ENCODE measurements around the gene CRB3. TPM values are rescaled to one million over a fixed set of nuclear protein-coding genes. Genes with fewer than 3 reads are reported as not detected.
"Not testable (repeated sequence)": the region's sequence is repeated elsewhere in the genome, so short reads cannot be mapped to it uniquely, and the experiment has no call there.

The CRB3 gene
- total RNA-seq, 2 experiments from 2014 or later = 7.9 to 9.4 TPM

DNA sequence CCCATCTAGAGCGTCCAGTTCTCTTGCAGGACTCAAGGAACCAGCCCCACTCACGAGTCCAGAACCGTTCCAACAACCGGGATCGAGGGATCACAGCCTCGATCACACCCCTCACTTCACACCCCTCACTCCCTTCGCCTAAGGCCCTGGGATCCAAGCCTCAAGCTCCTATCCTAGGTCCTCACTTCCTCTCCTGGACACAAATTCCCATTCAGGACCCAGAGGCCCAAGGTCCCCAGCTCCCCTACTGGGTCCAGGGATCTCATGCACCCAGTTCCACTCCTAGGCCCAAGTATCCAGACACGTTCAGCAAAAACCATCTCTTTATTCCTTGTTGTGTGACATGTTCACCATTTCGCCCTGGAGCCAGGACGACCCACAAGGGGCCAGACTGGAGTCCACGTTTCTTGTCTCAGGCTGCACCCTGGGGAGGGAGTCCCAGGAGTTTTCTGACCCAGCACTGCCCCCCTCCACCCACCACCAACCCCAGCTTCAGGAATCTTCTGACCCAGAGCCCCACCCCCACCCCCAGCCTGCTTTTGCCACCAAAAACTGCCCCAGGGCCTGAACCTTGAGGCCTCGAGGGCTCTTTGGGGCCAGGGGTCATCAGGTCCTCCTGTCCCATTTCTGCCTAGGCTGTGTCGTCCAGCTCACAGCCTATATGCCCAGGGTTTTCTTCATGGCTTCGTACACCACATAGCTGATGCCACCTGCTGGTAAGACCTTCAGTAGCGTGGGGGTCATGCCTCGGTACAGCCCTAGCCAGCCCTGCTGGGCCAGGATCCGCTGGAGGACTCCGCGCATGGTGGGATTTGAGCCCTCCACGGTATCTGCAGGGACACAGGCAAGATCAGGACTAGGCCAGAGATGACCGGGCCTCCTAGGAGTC, 38.1 kb upstream of the CRB3 start:
- no peak for ATAC-seq (ENCODE audit: poor library complexity)
- Histone ChIP-seq H3K9me3 (ENCODE audit: control insufficient read depth in 1 of 2, insufficient read depth in 1 of 2, low read length in 2 of 2) (peaks cover 0 to 6% of the 10 kb centered on the region in 2 experiments), H3K27ac (ENCODE audit: low read depth in 1 of 2, low read length in 2 of 2) (peak overlapping the region; percentile 75 to 87), H3K4me1 (ENCODE audit: insufficient read depth, low read length) (peaks cover 48% of the 10 kb centered on the region), H3K27me3 (ENCODE audit: control insufficient read depth in 1 of 2, insufficient read depth in 2 of 2, low read length in 2 of 2) (no peaks in the 10 kb centered on the region), H3K36me3 (ENCODE audit: insufficient read depth, low read length) (peaks cover 15% of the 10 kb centered on the region), H3K4me3 (ENCODE audit: low read length) (peak overlapping the region; percentile 46)
- ChIA-PET CTCF (no interaction called here), POLR2A (interaction anchor here (1.4 to 3.6 kb wide), 9 partner anchors 28 to 644 kb away, joined by 3 to 53 read pairs (median 10); partner anchors contain the start of genes ALKBH7, CLPP, DENND1C and GTF2F1)
- TF ChIP-seq, protein P1, sequence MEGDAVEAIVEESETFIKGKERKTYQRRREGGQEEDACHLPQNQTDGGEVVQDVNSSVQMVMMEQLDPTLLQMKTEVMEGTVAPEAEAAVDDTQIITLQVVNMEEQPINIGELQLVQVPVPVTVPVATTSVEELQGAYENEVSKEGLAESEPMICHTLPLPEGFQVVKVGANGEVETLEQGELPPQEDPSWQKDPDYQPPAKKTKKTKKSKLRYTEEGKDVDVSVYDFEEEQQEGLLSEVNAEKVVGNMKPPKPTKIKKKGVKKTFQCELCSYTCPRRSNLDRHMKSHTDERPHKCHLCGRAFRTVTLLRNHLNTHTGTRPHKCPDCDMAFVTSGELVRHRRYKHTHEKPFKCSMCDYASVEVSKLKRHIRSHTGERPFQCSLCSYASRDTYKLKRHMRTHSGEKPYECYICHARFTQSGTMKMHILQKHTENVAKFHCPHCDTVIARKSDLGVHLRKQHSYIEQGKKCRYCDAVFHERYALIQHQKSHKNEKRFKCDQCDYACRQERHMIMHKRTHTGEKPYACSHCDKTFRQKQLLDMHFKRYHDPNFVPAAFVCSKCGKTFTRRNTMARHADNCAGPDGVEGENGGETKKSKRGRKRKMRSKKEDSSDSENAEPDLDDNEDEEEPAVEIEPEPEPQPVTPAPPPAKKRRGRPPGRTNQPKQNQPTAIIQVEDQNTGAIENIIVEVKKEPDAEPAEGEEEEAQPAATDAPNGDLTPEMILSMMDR (IDR thresholded peaks at IDR 0.05) = no peak
- Mint-ChIP-seq H3K4me1 (ENCODE audit: low read depth) (peaks cover 37% of the 10 kb centered on the region), H3K27me3 (no peaks in the 10 kb centered on the region), H3K9me3 (no peaks in the 10 kb centered on the region), H3K27ac (peak overlapping the region; percentile 81), H3K36me3 (ENCODE audit: low read depth) (peaks cover 25% of the 10 kb centered on the region), H3K4me3 (peak overlapping the region; percentile 90)
- DNase-seq = peak in 3 of 14 experiments; percentile 10 to 56 (median 28)
- intact Hi-C loops (cut with DNase I, micrococcal nuclease) = loop anchor here (1.0 to 2.0 kb wide), 4 partner anchors 33 to 54 kb away; partner anchors contain the start of genes ALKBH7 (in 2 of the 2) and GTF2F1 (in 1 of the 2)

DNA sequence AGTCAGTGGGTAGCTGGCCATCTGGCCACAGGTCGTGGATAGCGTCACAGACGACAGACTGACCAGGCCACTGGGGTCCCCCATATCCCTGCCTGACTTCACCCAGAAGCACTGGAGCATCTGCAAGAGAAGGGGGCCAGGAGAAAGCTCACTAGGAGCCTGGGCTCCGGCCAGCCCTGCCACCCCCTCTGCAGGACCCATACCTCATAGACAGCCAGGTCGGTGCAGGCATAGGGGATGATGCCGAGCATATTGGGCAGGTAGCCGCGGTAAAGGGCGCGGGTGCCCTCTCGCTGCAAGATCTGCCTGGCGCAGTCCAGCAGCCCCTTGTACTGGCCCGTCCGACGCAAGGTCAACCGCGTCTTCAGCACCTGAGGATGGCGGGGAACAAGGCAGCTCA, 36.9 kb upstream of the CRB3 start:
- CTCF ChIA-PET = no interaction called here
- ATAC-seq (ENCODE audit: poor library complexity) = no peak
- POLR2A ChIA-PET = interaction anchor here (3.3 kb wide), 1 partner anchor 66 kb away, joined by 53 read pairs; the partner anchor contains the start of gene CLPP

DNA sequence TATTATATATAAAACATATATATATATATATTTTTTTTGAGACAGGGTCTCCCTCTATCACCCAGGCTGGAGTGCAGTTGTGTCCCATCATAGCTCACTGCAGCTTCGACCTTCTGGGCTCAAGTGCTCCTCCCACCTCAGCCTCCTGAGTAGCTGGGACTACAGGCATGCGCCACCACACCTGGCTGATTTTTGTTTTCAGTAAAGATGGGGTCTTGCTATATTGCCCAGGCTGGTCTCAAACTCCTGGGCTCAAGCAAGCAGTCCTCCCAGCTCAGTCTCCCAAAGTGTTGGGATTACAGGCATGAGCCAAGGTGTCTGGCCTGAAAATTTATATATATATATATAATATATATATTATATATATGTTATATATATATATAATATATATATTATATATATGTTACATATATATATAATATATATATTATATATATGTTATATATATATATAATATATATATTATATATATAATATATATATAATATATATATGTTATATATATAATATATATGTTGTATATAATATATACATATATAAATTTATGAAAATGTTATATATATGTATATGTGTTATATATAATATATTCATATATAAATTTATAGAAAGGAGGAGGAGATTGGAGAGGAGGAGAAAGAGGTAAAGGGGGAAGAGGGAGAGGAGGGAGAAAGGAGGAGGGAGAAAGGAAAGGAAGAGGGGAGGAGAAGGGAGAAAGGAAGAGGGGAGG, 35.2 kb upstream of the CRB3 start:
- DNase-seq; H3K4me3 ChIP-seq (ENCODE audit: low read length); H3K27me3 Mint-ChIP-seq; CTCF ChIA-PET; intact Hi-C loops (cut with DNase I, micrococcal nuclease); H3K27me3 ChIP-seq (ENCODE audit: control insufficient read depth in 1 of 2, insufficient read depth in 2 of 2, low read length in 2 of 2); H3K27ac ChIP-seq (ENCODE audit: low read depth in 1 of 2, low read length in 2 of 2); H3K36me3 ChIP-seq (ENCODE audit: insufficient read depth, low read length); H3K9me3 ChIP-seq (ENCODE audit: control insufficient read depth in 1 of 2, insufficient read depth in 1 of 2, low read length in 2 of 2); H3K9me3 Mint-ChIP-seq; ATAC-seq (ENCODE audit: poor library complexity); H3K27ac Mint-ChIP-seq; H3K36me3 Mint-ChIP-seq (ENCODE audit: low read depth); H3K4me3 Mint-ChIP-seq: not testable (repeated sequence)
- H3K4me1 ChIP-seq (ENCODE audit: insufficient read depth, low read length) = peaks cover 22% of the 10 kb centered on the region
- H3K4me1 Mint-ChIP-seq (ENCODE audit: low read depth) = peaks cover 19% of the 10 kb centered on the region
- POLR2A ChIA-PET = interaction anchor here (1.0 kb wide), 1 partner anchor 68 kb away, joined by 4 read pairs; the partner anchor contains the start of gene CLPP

More for the DNA sequence above, 36.9 kb upstream of the CRB3 start:
- Mint-ChIP-seq H3K27ac (no peak overlapping the region), H3K4me3 (no peak overlapping the region), H3K36me3 (ENCODE audit: low read depth) (peaks cover 14% of the 10 kb centered on the region), H3K27me3 (no peaks in the 10 kb centered on the region), H3K9me3 (no peaks in the 10 kb centered on the region), H3K4me1 (ENCODE audit: low read depth) (peaks cover 36% of the 10 kb centered on the region)
- intact Hi-C loops (cut with DNase I, micrococcal nuclease) = no loop called here
- Histone ChIP-seq H3K4me1 (ENCODE audit: insufficient read depth, low read length) (peaks cover 39% of the 10 kb centered on the region), H3K27ac (ENCODE audit: low read depth in 1 of 2, low read length in 2 of 2) (no peak overlapping the region), H3K36me3 (ENCODE audit: insufficient read depth, low read length) (peaks cover 3% of the 10 kb centered on the region), H3K27me3 (ENCODE audit: control insufficient read depth in 1 of 2, insufficient read depth in 2 of 2, low read length in 2 of 2) (no peaks in the 10 kb centered on the region), H3K4me3 (ENCODE audit: low read length) (no peak overlapping the region), H3K9me3 (ENCODE audit: control insufficient read depth in 1 of 2, insufficient read depth in 1 of 2, low read length in 2 of 2) (peaks cover 0 to 6% of the 10 kb centered on the region in 2 experiments)
- DNase-seq = peak in 1 of 14 experiments; percentile 36
- TF ChIP-seq, protein P1 (IDR thresholded peaks at IDR 0.05) = no peak

Measured in CD4-positive, alpha-beta T cell (primary cell).